CD8-positive, alpha-beta memory T cell (primary cell): ENCODE data around the gene XPO6. TPM values are rescaled to one million over a fixed set of nuclear protein-coding genes. Genes with fewer than 3 reads are reported as not detected.

Source experiments
- CTCF ChIA-PET: fragments of 350-600 bp; sonication (Branson Sonifier 250); formaldehyde crosslinking; loops from one replicate; lab custom pipeline; 2021; ENCODE audit warnings: antibody characterized with exemption; lab: Charles Lee
- POLR2A ChIA-PET: fragments of 350-600 bp; sonication (Branson Sonifier 250); formaldehyde crosslinking; loops from one replicate; lab custom pipeline; 2021; ENCODE audit warnings: antibody characterized with exemption; lab: Charles Lee
- DNase-seq, 5 donors: peaks; one replicate each; pipeline versions ENCODE4 v3.0.0 to v3.0.0-alpha.2; 2020 to 2022; ENCODE audit warnings: mixed read lengths in 1 of 5
- H3K27ac ChIP-seq: one replicate; pipeline ENCODE4 v1.7.0; 2013; ENCODE audit warnings: low read depth, mild to moderate bottlenecking, low read length, moderate library complexity
- H3K27me3 ChIP-seq: 2 replicates; pipeline ENCODE4 v1.7.0; 2013; ENCODE audit warnings: low read length, mild to moderate bottlenecking; ENCODE audit not compliant: insufficient read depth, poor library complexity, severe bottlenecking
- H3K36me3 ChIP-seq: 2 replicates; pipeline ENCODE4 v1.7.0; 2013; ENCODE audit warnings: mild to moderate bottlenecking, low read length, moderate library complexity; ENCODE audit not compliant: insufficient read depth
- H3K4me1 ChIP-seq: 2 replicates; pipeline ENCODE4 v1.7.0; 2013; ENCODE audit warnings: mild to moderate bottlenecking, low read length, moderate library complexity; ENCODE audit not compliant: insufficient read depth
- H3K4me3 ChIP-seq: 2 replicates; pipeline ENCODE4 v1.7.0; 2013; ENCODE audit warnings: mild to moderate bottlenecking, low read length
- H3K9me3 ChIP-seq: 2 replicates; pipeline ENCODE4 v1.7.0; 2013; ENCODE audit warnings: mild to moderate bottlenecking, low read length
- H3K27ac Mint-ChIP-seq, 8 donors: one replicate each; pipeline ENCODE4 v1.8.0; 2020 to 2021; ENCODE audit warnings: mixed read lengths in 8 of 8, mild to moderate bottlenecking in 6 of 8, inconsistent platforms in 3 of 8, moderate library complexity in 3 of 8
- H3K27me3 Mint-ChIP-seq, 2 donors: one replicate each; pipeline ENCODE4 v1.8.0; 2020 to 2021; ENCODE audit warnings: mixed read lengths in 2 of 2, mild to moderate bottlenecking in 1 of 2, moderate library complexity in 1 of 2
- H3K36me3 Mint-ChIP-seq, 3 donors: one replicate each; pipeline ENCODE4 v1.8.0; 2020 to 2021; ENCODE audit warnings: mixed read lengths in 3 of 3, inconsistent platforms in 1 of 3, mild to moderate bottlenecking in 1 of 3
- H3K4me1 Mint-ChIP-seq, 3 donors: one replicate each; pipeline ENCODE4 v1.8.0; 2020 to 2021; ENCODE audit warnings: mixed read lengths in 3 of 3, inconsistent platforms in 1 of 3, mild to moderate bottlenecking in 1 of 3
- H3K4me3 Mint-ChIP-seq, 7 donors: one replicate each; pipeline ENCODE4 v1.8.0; 2020 to 2021; ENCODE audit warnings: mixed read lengths in 7 of 7, mild to moderate bottlenecking in 6 of 7, moderate library complexity in 4 of 7, inconsistent platforms in 2 of 7
- H3K9me3 Mint-ChIP-seq, 5 donors: one replicate each; pipeline ENCODE4 v1.8.0; 2020 to 2022; ENCODE audit warnings: mixed read lengths in 5 of 5, mild to moderate bottlenecking in 3 of 5, moderate library complexity in 2 of 5, inconsistent platforms in 1 of 5
- polyA plus RNA-seq: library from polyadenylated mRNA; unstranded; fragments of 300-500 nt; fragmentation: Illumina TruSeq; gene quantifications from one replicate; pipeline ENCODE4 v1.2.3, GENCODE V29; 2021
- total RNA-seq, 2 experiments: library from RNA; stranded (reverse); gene quantifications; one replicate each; pipeline ENCODE4 v1.2.3, GENCODE V29; 2021

XPO6 gene
- total and polyA plus RNA-seq, 3 experiments from 2014 or later: 96.8 to 234 (median 228) TPM

DNA sequence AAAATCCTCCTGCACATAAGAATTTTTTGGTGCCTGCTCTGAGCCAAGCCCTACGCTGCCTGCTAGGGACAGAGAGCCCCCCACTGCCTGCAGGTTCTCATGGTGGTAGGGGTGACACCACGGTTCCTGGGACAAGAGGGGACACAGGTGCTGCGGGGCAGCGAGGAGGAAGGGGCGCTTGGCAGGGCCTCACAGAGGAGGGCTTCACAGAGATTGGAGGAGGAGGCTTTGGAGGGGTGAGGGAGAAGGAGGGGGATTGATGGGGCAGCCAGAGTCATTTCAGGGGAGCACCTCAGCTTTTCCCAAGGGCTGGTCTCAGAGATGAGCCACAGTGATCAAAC is 118.4 kb downstream of the XPO6 start:
- ChIA-PET CTCF (interaction anchor here (1.8 kb wide), 1 partner anchor 124 kb away, joined by 4 read pairs; no protein-coding TSS in a partner anchor), POLR2A (no interaction called here)
- DNase-seq: no peak
- Histone ChIP-seq H3K36me3 (peaks cover 4% of the 10 kb centered on the region), H3K4me3 (no peak overlapping the region), H3K4me1 (no peaks in the 10 kb centered on the region), H3K27me3 (no peaks in the 10 kb centered on the region), H3K27ac (no peak overlapping the region), H3K9me3 (no peaks in the 10 kb centered on the region)
- no peaks in the 10 kb centered on the region for H3K9me3 Mint-ChIP-seq
- no peak overlapping the region for H3K4me3 Mint-ChIP-seq
- H3K27ac Mint-ChIP-seq: no peak overlapping the region
- peaks cover 0 to 28% (median 5%) of the 10 kb centered on the region in 3 donors for H3K36me3 Mint-ChIP-seq
- peaks cover 3 to 7% (median 6%) of the 10 kb centered on the region in 3 donors for H3K4me1 Mint-ChIP-seq
- peaks cover 0 to 2% of the 10 kb centered on the region in 2 donors for H3K27me3 Mint-ChIP-seq

DNA sequence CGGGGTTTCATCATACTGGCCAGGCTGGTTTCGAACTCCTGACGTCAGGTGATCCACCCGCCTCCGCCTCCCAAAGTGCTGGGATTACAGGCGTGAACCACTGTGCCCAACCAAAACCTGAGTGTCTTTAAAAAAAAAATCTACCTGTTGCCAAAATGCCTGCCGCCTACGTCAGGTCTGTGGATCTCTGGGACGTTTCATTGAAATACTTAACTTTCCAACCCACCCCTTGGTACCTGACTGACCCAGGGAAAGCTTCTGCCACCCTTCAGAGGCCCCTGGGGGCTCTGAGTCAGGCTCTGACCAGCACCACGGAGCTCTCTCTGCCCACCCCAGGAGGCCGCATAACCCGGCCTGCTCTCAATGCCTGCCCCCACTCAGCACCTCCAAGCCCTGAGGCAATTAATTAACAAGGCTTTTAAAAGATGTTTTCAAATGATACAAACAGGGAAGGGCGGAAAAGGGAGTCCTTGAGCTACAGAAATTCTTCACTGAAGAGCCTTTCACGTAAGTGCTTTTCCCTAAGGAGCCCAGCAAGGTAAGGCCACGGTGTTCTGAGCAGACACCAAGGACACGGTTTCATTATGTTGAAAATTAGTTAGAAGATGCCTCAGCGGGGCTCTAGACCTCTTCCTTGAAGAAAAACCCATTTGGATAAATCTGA is 118.9 kb downstream of the XPO6 start:
- peaks cover 0 to 2% of the 10 kb centered on the region in 2 donors for H3K27me3 Mint-ChIP-seq
- CTCF ChIA-PET: interaction anchor here (1.8 kb wide), 1 partner anchor 125 kb away, joined by 4 read pairs; no protein-coding TSS in a partner anchor
- H3K4me3 Mint-ChIP-seq: no peak overlapping the region
- no peaks in the 10 kb centered on the region for H3K4me1 ChIP-seq
- no peaks in the 10 kb centered on the region for H3K27me3 ChIP-seq
- H3K4me3 ChIP-seq: no peak overlapping the region
- H3K36me3 Mint-ChIP-seq: peaks cover 0 to 23% (median 4%) of the 10 kb centered on the region in 3 donors
- peaks cover 3 to 7% (median 6%) of the 10 kb centered on the region in 3 donors for H3K4me1 Mint-ChIP-seq
- H3K27ac Mint-ChIP-seq: peak overlapping the region in 2 of 8 donors; percentile 7 to 94
- no peak overlapping the region for H3K27ac ChIP-seq
- no peaks in the 10 kb centered on the region for H3K36me3 ChIP-seq
- H3K9me3 ChIP-seq: no peaks in the 10 kb centered on the region
- no peaks in the 10 kb centered on the region for H3K9me3 Mint-ChIP-seq
- DNase-seq: no peak
- POLR2A ChIA-PET: no interaction called here

DNA sequence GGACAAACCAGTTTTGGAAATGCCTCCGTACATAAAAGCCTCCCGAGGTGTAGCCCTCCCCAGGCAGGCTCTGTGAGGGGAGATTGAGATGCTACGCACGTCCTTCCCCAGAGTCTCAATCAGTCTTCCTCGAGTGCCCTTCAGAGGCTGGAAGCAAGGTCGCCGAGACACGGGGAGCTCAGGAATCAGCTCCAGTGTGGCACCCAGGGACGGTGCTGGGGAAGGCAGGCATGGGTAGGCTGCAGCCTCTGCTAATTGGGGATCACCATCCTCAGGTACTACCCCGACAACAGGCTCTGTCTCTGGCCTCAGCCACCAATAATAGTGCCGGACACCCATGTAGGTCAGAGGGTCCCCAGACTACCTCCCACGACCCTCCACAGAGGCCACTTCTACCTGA is 120.1 kb downstream of the XPO6 start:
- H3K27ac ChIP-seq: no peak overlapping the region
- CTCF ChIA-PET: no interaction called here
- Mint-ChIP-seq H3K4me1 (peaks cover 3 to 6% (median 6%) of the 10 kb centered on the region in 3 donors), H3K36me3 (peaks cover 0 to 11% (median under 1%) of the 10 kb centered on the region in 3 donors), H3K27me3 (peaks cover 0 to 2% of the 10 kb centered on the region in 2 donors), H3K27ac (no peak overlapping the region), H3K4me3 (no peak overlapping the region), H3K9me3 (no peaks in the 10 kb centered on the region)
- no peak for DNase-seq
- H3K4me1 ChIP-seq: no peaks in the 10 kb centered on the region
- H3K4me3 ChIP-seq: no peak overlapping the region
- no peaks in the 10 kb centered on the region for H3K27me3 ChIP-seq
- POLR2A ChIA-PET: no interaction called here
- no peaks in the 10 kb centered on the region for H3K9me3 ChIP-seq
- H3K36me3 ChIP-seq: no peaks in the 10 kb centered on the region

DNA sequence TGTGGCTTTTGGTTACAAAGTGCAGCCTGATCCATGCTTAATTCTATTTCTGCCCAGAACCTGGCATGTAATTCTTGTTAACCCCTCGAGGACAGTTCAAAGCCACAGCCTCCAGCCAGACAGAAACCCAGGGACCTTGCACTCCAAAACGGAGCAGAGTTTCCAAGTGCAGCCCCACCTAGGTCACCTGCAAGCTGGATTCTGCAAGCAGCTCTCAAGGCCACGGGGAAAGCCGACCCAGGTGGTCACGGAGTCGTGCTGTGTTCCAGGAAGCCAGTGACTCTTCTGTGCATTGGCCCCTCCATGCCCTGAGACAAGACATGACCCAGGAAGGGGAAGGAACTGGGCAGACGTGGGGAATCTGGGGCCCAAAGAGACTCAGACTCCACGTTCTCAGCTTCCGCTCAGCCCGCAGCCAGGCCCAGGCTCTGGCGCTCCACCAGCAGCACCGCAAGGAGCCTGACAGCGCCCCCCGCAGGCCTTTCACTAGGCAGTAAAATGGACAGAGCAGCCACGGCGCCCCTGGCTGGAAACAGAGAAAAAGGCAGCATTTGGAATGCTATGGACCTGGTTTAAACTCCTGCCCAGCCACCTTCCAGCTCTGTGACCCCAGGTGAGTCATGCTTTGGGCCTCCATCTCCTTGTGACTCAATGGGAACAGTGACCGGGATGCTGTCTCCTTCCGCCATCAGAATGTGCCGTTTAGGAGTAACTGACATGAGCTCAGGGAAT is 121.0 kb downstream of the XPO6 start:
- no peak overlapping the region for H3K27ac ChIP-seq
- peaks cover 0 to 4% (median 0%) of the 10 kb centered on the region in 3 donors for H3K36me3 Mint-ChIP-seq
- no peak for DNase-seq
- ChIA-PET CTCF (interaction anchor here (1.3 kb wide), 1 partner anchor 20 kb away, joined by 3 read pairs; no protein-coding TSS in a partner anchor), POLR2A (no interaction called here)
- H3K4me1 Mint-ChIP-seq: peaks cover 3 to 6% (median 4%) of the 10 kb centered on the region in 3 donors
- no peaks in the 10 kb centered on the region for H3K27me3 ChIP-seq
- H3K9me3 Mint-ChIP-seq: no peaks in the 10 kb centered on the region
- H3K27me3 Mint-ChIP-seq: peaks cover 0 to 1% of the 10 kb centered on the region in 2 donors
- no peak overlapping the region for H3K4me3 Mint-ChIP-seq
- no peaks in the 10 kb centered on the region for H3K36me3 ChIP-seq
- H3K9me3 ChIP-seq: no peaks in the 10 kb centered on the region
- H3K4me1 ChIP-seq: no peaks in the 10 kb centered on the region
- peak overlapping the region in 1 of 8 donors; percentile 41 for H3K27ac Mint-ChIP-seq
- H3K4me3 ChIP-seq: no peak overlapping the region

DNA sequence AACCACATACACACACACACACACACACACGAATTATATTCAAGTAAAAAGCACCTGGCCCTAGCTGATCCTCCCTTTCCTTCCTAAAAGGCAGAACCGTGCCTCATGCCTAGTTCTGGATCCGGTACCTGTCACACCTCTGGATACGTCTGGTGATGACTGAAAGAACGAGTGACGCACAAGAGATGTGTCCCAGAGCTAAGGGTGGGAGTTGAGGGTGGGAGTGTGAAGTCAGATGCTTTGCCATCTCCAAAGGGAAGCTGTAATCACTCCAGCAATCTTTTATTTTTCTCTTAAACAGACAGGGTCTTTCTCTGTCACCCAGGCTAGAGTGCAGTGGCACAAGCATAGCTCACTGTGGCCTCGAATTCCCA is 121.8 kb downstream of the XPO6 start:
- CTCF ChIA-PET: interaction anchor here (0.7 to 1.3 kb wide), 2 partner anchors 19 to 128 kb away, joined by 3 read pairs; no protein-coding TSS in a partner anchor
- Histone ChIP-seq H3K4me1 (no peaks in the 10 kb centered on the region), H3K9me3 (no peaks in the 10 kb centered on the region), H3K4me3 (no peak overlapping the region), H3K36me3 (no peaks in the 10 kb centered on the region), H3K27ac (no peak overlapping the region), H3K27me3 (no peaks in the 10 kb centered on the region)
- Mint-ChIP-seq H3K36me3 (peaks cover 0 to 4% (median 0%) of the 10 kb centered on the region in 3 donors), H3K4me1 (peaks cover 3 to 6% (median 4%) of the 10 kb centered on the region in 3 donors), H3K27me3 (peaks cover 0 to 1% of the 10 kb centered on the region in 2 donors), H3K9me3 (no peaks in the 10 kb centered on the region), H3K27ac (peak overlapping the region; percentile 18 to 90 (median 56)), H3K4me3 (no peak overlapping the region)
- DNase-seq: no peak
- POLR2A ChIA-PET: no interaction called here

DNA sequence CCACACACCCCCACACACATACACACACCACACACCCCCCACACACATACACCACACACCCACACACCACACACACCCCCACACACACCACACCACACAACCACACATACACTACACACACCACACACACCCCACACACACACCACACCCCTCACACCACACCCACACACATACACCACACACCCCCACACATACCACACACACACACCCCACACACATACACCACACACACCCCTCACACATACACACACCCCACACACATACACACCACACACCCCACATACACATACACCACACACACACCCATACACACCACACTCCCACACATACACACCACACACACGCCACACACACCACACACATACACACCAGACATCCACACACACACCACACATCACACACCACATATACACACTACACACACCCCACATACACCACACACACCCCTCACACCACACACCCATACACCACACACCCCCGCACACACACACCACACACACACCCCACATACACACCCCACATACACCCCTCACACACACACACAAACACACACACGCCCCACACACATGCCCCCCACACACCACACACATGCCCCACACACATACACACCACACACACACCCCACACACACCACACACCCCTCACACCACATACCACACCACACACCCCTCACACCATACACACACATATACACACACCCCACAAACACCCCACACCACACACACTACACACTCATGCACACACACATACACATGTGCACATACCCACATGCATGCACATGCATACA is 122.4 kb downstream of the XPO6 start:
- peaks cover 0 to 1% of the 10 kb centered on the region in 2 donors for H3K27me3 Mint-ChIP-seq
- H3K27me3 ChIP-seq: no peaks in the 10 kb centered on the region
- no peaks in the 10 kb centered on the region for H3K9me3 ChIP-seq
- POLR2A ChIA-PET: no interaction called here
- CTCF ChIA-PET: interaction anchor here (0.7 to 1.3 kb wide), 2 partner anchors 18 to 129 kb away, joined by 3 read pairs; no protein-coding TSS in a partner anchor
- no peak overlapping the region for H3K4me3 ChIP-seq
- H3K9me3 Mint-ChIP-seq: no peaks in the 10 kb centered on the region
- no peaks in the 10 kb centered on the region for H3K4me1 ChIP-seq
- peak overlapping the region in 7 of 8 donors; percentile 18 to 90 (median 64) for H3K27ac Mint-ChIP-seq
- no peak for DNase-seq
- H3K36me3 Mint-ChIP-seq: peaks cover 0 to 4% (median 0%) of the 10 kb centered on the region in 3 donors
- no peak overlapping the region for H3K27ac ChIP-seq
- peaks cover 3 to 6% (median 4%) of the 10 kb centered on the region in 3 donors for H3K4me1 Mint-ChIP-seq
- no peak overlapping the region for H3K4me3 Mint-ChIP-seq
- no peaks in the 10 kb centered on the region for H3K36me3 ChIP-seq

DNA sequence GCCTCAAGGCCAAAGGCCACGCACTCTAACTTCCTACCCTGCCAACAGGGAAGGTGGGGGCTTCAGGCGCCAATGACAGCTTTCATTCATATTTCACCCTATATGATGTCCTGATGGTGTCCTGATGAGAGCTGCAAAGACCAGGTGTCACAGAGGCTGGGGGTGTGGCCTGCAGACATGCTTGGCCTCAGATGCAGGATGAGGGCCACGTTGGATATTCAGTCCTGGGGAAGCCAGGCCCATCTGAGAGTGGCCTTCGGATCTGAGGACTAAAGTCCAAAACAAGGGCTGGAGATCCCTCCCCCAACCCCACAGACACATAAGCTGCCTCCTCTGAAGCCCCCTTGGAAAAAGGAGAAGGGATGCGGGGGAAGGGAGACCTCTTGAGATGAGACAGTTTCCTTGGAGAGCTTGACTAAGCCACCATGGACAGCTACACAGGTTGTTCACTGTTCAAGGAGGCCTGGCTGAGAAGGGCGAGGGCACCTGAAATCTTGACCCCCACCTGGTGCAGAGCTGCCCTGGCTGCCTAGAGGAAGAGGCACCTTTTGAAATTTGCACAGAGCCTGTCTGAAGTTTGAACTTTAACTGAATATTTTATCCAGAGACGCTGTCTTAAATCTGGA is 124.0 kb downstream of the XPO6 start:
- H3K9me3 Mint-ChIP-seq: no peaks in the 10 kb centered on the region
- ChIA-PET POLR2A (interaction anchor here (0.8 kb wide), 1 partner anchor 35 kb away, joined by 6 read pairs; no protein-coding TSS in a partner anchor), CTCF (no interaction called here)
- Histone ChIP-seq H3K4me3 (no peak overlapping the region), H3K4me1 (no peaks in the 10 kb centered on the region), H3K27me3 (no peaks in the 10 kb centered on the region), H3K9me3 (no peaks in the 10 kb centered on the region), H3K36me3 (no peaks in the 10 kb centered on the region), H3K27ac (no peak overlapping the region)
- H3K27me3 Mint-ChIP-seq: peaks cover 0 to 3% of the 10 kb centered on the region in 2 donors
- H3K27ac Mint-ChIP-seq: peak overlapping the region in 3 of 8 donors; percentile 47 to 78 (median 75)
- no peak for DNase-seq
- peaks cover 0 to 1% (median 0%) of the 10 kb centered on the region in 3 donors for H3K36me3 Mint-ChIP-seq
- H3K4me1 Mint-ChIP-seq: peaks cover 3 to 6% (median 4%) of the 10 kb centered on the region in 3 donors
- H3K4me3 Mint-ChIP-seq: no peak overlapping the region
